GM12873 (cell line): Measurements from ENCODE around the gene NCS1.

Source experiments
- CTCF ChIP-seq: IDR thresholded peaks from 2 replicates; pipeline ENCODE4 v1.5.1; 2012; ENCODE audit warnings: low read depth, mild to moderate bottlenecking, moderate library complexity, low read length, control low read depth; ENCODE audit not compliant: insufficient read depth; ENCODE audit errors: missing control alignments

Gene NCS1

GRCh38 chr9:130175355-130175754, 3.2 kb downstream of the NCS1 start:
- no peak for TF ChIP-seq CTCF

GRCh38 chr9:130176760-130177159, 4.6 kb downstream of the NCS1 start:
- TF ChIP-seq CTCF = no peak

GRCh38 chr9:130177898-130178805, 5.9 kb downstream of the NCS1 start:
- TF ChIP-seq CTCF = no peak

- TF ChIP-seq CTCF = no peak
These were observed 7.2 kb downstream of the NCS1 start for GRCh38 chr9:130179331-130179907.

- TF ChIP-seq CTCF = no peak
These were observed 8.3 kb downstream of the NCS1 start for GRCh38 chr9:130180516-130180915.

GRCh38 chr9:130181678-130182380, 9.6 kb downstream of the NCS1 start:
- TF ChIP-seq CTCF = no peak

GRCh38 chr9:130182381-130182909, 10.2 kb downstream of the NCS1 start:
- TF ChIP-seq CTCF = no peak
